HCEC 1CT (cell line): ENCODE data around the gene HAUS7.

ENCODE experiments used
- DNase-seq: peaks from one replicate; pipeline ENCODE4 v3.0.0-alpha.2; 2017

The HAUS7 gene

GRCh38 chrX:153470411-153471363, at the start of gene HAUS7:
Gene HAUS7, minus strand, starts transcription at chrX:153470576. Its CDS starts 19 bp downstream, at chrX:153470557.
- peak; percentile 83 for DNase-seq

DNA sequence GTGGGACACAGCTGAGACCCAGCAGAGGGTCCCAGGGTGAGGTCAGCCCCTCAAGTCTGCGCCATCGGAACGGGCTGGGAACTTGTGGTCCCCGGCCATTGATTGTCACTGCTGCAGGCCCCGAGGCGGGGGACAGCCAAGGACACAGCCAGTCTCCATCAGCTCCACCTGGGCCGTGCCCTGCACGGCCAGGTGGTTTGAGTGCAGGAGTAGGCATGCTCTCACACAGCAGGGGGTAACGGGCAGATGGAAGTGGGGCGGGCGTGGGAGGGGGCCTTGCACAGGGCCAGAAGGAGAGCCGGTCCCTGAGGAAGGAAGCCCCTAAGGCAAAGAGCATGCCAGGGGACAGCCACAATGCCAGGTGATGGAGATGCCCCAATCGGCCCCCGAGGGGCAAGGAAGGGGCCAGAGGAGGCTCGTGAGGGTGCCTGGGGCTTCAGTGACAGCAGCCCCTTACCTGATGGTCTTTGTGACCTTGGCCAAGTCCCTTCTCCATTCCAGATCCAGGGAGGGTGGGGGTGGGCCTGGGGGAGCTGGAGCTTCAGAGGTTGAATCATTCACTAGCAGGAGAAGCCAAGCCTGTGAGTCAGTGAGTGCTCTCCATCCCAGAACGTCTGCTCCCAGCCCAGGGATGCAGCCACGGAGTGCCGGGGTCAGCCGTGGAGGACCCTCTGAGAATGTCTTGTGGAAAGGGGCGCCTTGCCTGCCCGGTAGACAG, 49.4 kb upstream of the HAUS7 start:
- no peak for DNase-seq

GRCh38 chrX:153517946-153518834, 47.8 kb upstream of the HAUS7 start:
- DNase-seq: no peak

DNA sequence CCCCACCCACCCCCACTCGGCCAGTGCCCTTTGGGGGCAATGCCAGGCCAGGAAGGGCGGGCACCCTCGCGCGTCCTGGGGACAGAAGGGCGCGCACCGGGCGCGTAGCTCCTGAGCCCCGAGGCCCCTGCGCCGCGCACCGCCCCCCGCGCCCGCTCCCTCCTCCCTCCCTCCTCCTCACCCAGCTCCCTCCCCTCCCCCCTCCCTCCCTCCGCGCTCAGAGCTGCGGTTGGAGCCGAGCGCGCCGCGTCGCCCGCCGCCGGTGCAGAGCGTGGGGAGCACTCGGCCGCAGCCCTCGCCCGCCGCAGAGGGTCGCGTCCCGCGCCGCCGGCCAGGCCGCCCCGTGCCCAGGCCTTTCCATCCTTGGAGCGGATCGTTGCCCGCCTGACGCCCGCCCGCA, 47.0 kb upstream of the HAUS7 start, which contains the start of gene ATP2B3:
Gene ATP2B3, plus strand, starts transcription at position 220 of the 400 bp plus-strand sequence. CDS start 18,606 bp downstream, outside the sequence.
- DNase-seq: no peak

DNA sequence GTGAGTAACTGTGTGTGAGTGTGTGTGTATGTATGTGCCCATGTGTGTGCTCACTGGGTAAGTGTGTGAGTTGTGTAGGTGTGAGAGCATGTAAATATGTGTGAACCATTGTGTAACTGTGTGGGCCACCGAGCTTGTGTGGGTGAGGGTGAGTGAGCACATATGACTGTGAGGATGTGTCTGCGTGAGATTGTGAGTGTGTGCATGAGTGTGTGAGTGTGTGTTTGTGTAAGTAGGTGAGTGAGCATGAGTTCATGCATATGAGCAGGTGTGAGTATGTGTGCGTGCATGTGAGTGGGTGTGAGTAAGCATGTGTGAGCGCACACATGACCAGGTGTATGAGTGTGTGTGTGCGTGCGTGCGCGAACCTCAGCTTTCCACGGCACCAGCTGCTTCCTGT, 45.7 kb upstream of the HAUS7 start:
- DNase-seq: no peak

DNA sequence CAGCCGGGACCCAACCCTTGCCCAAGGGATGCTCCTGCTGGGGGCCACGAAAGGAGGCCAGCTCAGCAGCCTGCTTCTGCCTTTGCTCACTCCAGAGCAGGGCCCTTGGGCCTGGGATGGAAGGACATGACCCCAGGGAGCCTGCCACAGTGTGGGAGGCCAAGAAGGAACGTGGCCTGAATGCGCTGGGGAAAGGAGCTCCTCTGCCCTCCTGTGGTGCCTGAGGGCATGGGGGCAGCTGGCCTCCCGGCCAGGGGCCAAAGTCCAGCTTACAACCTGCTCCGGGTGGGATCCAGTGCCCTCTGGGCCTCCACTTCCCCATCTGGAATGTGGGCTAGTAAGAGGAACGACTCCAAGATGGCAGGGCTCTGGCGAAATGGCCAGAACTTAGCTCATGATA, 45.1 kb upstream of the HAUS7 start:
- DNase-seq: no peak

- DNase-seq: no peak
These were observed 43.9 kb upstream of the HAUS7 start for GRCh38 chrX:153514259-153514658.

GRCh38 chrX:153513265-153513664, 42.9 kb upstream of the HAUS7 start:
- no peak for DNase-seq

DNA sequence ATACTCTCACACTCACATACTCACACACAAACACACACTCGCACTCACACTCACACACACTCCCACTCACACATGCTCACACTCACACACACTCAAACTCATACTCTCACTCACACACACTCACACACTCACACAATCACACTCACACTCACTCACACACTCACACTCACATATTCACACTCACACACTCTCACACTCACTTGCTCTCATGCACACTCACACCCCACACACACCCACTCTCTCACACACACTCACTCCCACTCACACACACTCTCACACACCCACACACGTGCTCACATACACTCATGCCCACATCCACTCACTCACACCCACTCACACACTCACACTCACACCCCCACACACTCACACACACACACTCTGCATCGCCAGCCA, 42.1 kb upstream of the HAUS7 start:
- no peak for DNase-seq

- DNase-seq: no peak
These were observed 41.6 kb upstream of the HAUS7 start for GRCh38 chrX:153511784-153512500.

DNA sequence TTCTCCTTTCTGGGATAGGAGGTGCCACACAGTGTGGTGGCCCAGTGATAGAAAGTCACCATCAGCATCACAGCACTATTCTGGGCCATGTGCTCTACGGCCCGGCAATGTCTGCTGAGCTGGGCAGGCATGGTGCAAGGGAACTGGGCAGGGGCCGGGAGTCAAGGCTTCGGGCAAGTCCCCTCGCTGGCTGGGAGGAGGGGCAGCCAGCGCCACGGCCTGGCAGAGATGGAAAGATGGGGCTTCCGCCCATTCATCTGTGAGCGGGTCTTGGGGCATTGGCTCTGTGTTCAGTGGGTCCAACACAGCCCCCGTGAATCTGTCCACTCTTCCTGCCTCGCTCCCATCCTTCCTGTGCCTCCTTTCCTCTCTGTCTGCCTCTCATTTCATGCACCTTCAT, 40.0 kb upstream of the HAUS7 start:
- DNase-seq: no peak

GRCh38 chrX:153509592-153509991, 39.2 kb upstream of the HAUS7 start:
- DNase-seq: no peak

- peak; percentile 43 for DNase-seq
These were observed 37.3 kb upstream of the HAUS7 start for GRCh38 chrX:153507484-153508178.

DNA sequence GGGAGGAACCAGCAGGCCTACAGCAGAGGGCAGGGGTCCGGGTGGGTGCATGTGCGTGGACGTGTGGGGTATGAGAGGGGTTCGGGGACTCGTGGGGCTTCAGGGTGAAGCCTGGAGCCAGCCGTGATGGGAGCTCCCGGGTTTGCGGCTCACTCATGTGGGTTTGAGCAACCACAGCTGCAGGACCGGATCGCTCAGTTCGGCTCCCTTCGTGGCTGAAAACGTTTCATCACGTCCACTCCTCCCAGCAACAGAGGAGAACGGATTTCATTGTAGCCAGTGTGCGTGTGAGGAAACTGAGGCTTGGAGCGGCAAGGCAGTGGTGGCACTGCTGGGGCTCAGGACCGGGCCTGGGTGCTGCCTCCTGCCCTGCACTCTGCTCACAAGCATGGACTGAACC, 35.0 kb upstream of the HAUS7 start:
- no peak for DNase-seq

DNA sequence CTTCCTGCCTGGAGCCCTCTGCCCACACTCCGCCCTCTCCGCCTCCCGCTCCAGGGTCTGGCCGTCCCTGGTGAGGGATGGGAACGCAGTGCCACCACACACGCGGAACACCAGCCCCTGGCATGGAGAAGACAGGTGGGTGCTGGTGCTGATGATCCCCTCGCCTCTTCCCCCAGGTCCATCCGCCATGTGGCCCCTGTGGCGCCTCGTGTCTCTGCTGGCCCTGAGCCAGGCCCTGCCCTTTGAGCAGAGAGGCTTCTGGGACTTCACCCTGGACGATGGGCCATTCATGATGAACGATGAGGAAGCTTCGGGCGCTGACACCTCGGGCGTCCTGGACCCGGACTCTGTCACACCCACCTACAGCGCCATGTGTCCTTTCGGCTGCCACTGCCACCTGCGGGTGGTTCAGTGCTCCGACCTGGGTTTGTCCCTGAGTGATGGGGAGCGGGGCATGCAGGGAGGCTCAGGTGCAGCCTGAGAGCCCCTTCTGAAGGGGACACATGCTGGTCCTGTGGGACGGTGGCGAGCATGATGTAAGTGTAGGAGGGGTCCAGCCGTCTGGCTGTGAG, 34.2 kb upstream of the HAUS7 start:
- DNase-seq: no peak

DNA sequence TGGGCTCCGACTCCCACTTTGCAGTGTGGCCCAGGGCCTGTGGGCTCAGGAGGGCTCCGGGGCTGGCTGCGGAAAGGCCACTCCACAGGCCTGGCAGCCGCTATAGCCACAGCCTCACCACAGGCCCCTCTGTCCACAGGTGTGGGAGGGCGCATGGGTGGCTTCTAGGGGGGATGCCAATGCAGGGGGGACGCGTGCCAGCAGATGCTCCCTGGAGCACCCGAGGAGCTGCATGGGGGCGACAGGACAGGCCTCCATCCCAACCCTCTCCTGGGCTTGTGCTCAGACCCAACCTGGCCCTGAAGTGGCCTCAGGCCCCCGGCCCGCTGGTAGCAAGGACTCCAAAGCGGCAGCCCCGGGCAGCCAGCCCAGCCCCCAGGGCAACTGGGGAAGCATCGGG, 32.4 kb upstream of the HAUS7 start:
- no peak for DNase-seq

GRCh38 chrX:153502131-153502530, 31.8 kb upstream of the HAUS7 start:
- DNase-seq: no peak

DNA sequence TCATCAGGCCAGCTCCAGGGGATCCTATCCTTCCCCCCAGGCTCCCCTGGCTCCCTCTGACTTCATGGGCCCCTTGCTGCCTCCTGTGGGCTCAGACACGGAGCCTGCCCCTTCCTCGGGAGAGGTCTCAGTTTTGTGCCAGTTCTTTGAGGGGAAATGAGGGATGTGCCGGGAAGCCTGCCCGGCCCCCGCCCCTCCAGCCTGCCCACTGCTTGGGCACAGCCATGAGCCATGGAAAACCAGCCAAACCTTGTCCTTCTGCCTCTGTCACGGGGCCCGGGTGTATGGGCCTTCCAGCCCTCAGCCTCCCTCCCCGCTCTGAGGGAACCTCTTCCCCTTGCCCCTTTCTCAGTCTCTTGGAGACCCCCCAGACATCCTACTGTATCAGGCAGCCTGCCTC, 31.2 kb upstream of the HAUS7 start:
- DNase-seq: no peak

DNA sequence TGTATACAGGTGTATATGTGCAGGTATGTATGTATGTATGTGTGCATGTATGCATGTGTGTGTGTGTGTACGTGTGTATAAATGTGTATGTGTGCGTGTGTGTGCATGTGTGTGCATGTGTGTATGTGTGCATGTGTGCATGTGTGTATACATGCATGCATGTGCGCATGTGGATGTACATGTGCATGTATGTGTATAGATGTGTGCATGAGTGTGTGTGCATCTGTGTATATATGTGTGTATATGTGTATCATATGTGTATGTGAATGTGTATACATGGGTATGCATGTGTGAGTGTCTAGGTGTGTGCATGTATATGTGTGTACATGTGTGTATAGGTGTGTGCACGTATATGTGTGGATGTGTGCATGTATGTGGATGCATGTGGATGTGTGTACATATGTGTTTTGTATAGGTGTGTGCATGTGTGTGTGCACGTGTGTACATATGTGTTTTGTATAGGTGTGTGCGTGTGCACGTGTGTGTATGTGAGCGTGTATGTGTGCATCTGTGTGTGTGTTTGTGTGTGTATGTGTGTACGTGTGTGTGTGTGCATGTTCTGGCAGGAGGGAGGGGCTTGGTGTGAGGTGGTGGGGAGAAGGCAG, 30.4 kb upstream of the HAUS7 start:
- no peak for DNase-seq

GRCh38 chrX:153499876-153500275, 29.5 kb upstream of the HAUS7 start:
- no peak for DNase-seq

DNA sequence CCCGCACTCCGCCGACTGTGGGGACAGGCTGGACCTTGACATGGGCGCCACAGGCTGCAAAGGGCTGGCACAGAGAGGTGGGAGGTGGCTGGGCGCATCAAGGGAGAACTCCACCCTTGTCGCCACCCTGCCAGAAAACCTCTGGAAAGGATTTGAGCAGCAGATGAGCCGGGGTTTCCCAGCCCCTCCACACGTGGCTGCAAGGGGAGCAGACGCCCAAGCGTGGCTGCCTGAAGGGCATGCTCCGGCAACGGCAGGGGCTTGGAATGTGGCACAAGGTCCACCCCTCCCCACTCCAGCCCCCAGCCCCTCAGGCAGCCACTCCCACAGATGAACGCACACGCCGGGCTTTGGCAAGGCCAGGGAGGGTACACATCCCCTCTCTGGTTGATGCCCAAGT, 29.0 kb upstream of the HAUS7 start:
- no peak for DNase-seq
